A549 (cell line): ENCODE data around the gene MYH7B. TPM values are rescaled to one million over a fixed set of nuclear protein-coding genes. Genes with fewer than 3 reads are reported as not detected.

ENCODE experiments used
- ATAC-seq, 2 experiments: fragments of 200-7000 bp in 1 of 2; fragments of >200 bp in 1 of 2; cut with Nextera tagmentation in 1 of 2; cut with Tn5 transposase in 1 of 2; 3 replicates each; pipeline versions ENCODE4 v1.8.0 to v1.9.1; 2018 to 2020; ENCODE audit warnings: mild to moderate bottlenecking in 1 of 2, moderate library complexity in 1 of 2
- CTCF ChIA-PET: fragments of 300-600 bp; sonication (Branson Sonifier 250); formaldehyde crosslinking; extraction: SDS; loops from one replicate; lab custom pipeline; 2021; ENCODE audit warnings: antibody characterized with exemption, inconsistent platforms; lab: Yijun Ruan, JAX
- POLR2A ChIA-PET: fragments of 350-600 bp; formaldehyde crosslinking; extraction: SDS; loops from one replicate; lab custom pipeline; 2021; ENCODE audit warnings: antibody characterized with exemption, inconsistent platforms; lab: Yijun Ruan, JAX
- DNase-seq, 2 experiments: peaks; one replicate each; pipeline versions ENCODE4 v3.0.0 to v3.0.0-alpha.2; 2011 to 2016; ENCODE audit warnings: low read depth in 1 of 2, low spot score in 1 of 2
- FAIRE-seq: peaks from 2 replicates; lab custom pipeline; 2011; peaks lifted over from hg19 to GRCh38; lab: Jason Lieb, UNC
- H3K27ac ChIP-seq, 2 experiments: fragments of >200 bp; sonication (Bioruptor Twin); formaldehyde crosslinking; 3 replicates each; pipeline ENCODE4 v1.5.1; 2016 to 2017
- H3K4me1 ChIP-seq: fragments of >200 bp; sonication (Bioruptor Twin); formaldehyde crosslinking; 3 replicates; pipeline ENCODE4 v1.6.1; 2016
- H3K4me2 ChIP-seq: fragments of >200 bp; sonication (Bioruptor Twin); formaldehyde crosslinking; 3 replicates; pipeline ENCODE4 v1.6.1; 2016
- H3K4me3 ChIP-seq: fragments of >200 bp; sonication (Bioruptor Twin); formaldehyde crosslinking; 3 replicates; pipeline ENCODE4 v1.5.1; 2016
- H3K9me3 ChIP-seq: fragments of >200 bp; sonication (Bioruptor Twin); formaldehyde crosslinking; 3 replicates; pipeline ENCODE4 v1.6.1; 2016
- BCL3 ChIP-seq: fragments of >200 bp; sonication (Bioruptor Twin); formaldehyde crosslinking; IDR thresholded peaks from 3 replicates; pipeline ENCODE4 v1.6.1; 2016
- BHLHE40 ChIP-seq: IDR thresholded peaks from 2 replicates; pipeline ENCODE4 v1.6.1; 2012; ENCODE audit warnings: low read depth, low read length, inconsistent platforms
- CBX2 ChIP-seq: fragments of 200-600 bp; sonication (generic); IDR thresholded peaks from 2 replicates; pipeline ENCODE4 v1.6.1; 2016; ENCODE audit warnings: low read depth, mild to moderate bottlenecking, borderline replicate concordance
- CBX8 ChIP-seq: fragments of 200-600 bp; sonication (generic); IDR thresholded peaks from 2 replicates; pipeline ENCODE4 v1.6.1; 2016
- CHD4 ChIP-seq: fragments of 200-600 bp; sonication (generic); IDR thresholded peaks from 2 replicates; pipeline ENCODE4 v1.6.1; 2016; ENCODE audit warnings: antibody characterized with exemption, mild to moderate bottlenecking, borderline replicate concordance
- EHF ChIP-seq: fragments of 250-450 bp; sonication (Bioruptor Pico); IDR thresholded peaks from 2 replicates; pipeline ENCODE4 v1.5.0; 2020; ENCODE audit warnings: mild to moderate bottlenecking
- EHMT2 ChIP-seq: fragments of 200-600 bp; sonication (generic); IDR thresholded peaks from 2 replicates; pipeline ENCODE4 v1.6.1; 2016; ENCODE audit warnings: antibody characterized with exemption, low read depth, mild to moderate bottlenecking, moderate library complexity
- ELK1 ChIP-seq: fragments of 150-350 bp; IDR thresholded peaks from 2 replicates; pipeline ENCODE4 v1.6.1; 2014; ENCODE audit warnings: low read depth, mild to moderate bottlenecking, low read length
- EP300 ChIP-seq, 2 experiments: fragments of >200 bp; sonication (Bioruptor Twin); formaldehyde crosslinking; IDR thresholded peaks; 2 replicates in 1 of 2; 3 replicates in 1 of 2; pipeline ENCODE4 v1.6.1; 2016 to 2017
- FOSB ChIP-seq: fragments of 250-450 bp; sonication (Bioruptor Pico); IDR thresholded peaks from 2 replicates; pipeline ENCODE4 v1.5.0; 2020; ENCODE audit warnings: mild to moderate bottlenecking, moderate library complexity
- FOXS1 ChIP-seq: fragments of 250-450 bp; sonication (Bioruptor Pico); IDR thresholded peaks from 2 replicates; pipeline ENCODE4 v1.5.0; 2020; ENCODE audit warnings: mild to moderate bottlenecking, moderate library complexity
- GATA3 ChIP-seq: IDR thresholded peaks from 2 replicates; pipeline ENCODE4 v1.6.1; 2012; ENCODE audit warnings: borderline replicate concordance
- HEYL ChIP-seq: fragments of 250-450 bp; sonication (Bioruptor Pico); IDR thresholded peaks from 2 replicates; pipeline ENCODE4 v1.8.0; 2021; ENCODE audit warnings: mild to moderate bottlenecking, moderate library complexity
- HMGXB4 ChIP-seq: fragments of 250-450 bp; sonication (Bioruptor Pico); IDR thresholded peaks from 2 replicates; pipeline ENCODE4 v1.5.0; 2021; ENCODE audit warnings: mild to moderate bottlenecking, moderate library complexity, borderline replicate concordance
- JUNB ChIP-seq: fragments of >200 bp; sonication (Bioruptor Twin); formaldehyde crosslinking; IDR thresholded peaks from 2 replicates; pipeline ENCODE4 v1.6.1; 2016
- KDM1A ChIP-seq: fragments of 200-600 bp; sonication (generic); IDR thresholded peaks from 2 replicates; pipeline ENCODE4 v1.6.1; 2016; ENCODE audit warnings: low read depth, mild to moderate bottlenecking
- MYC ChIP-seq: IDR thresholded peaks from 2 replicates; pipeline ENCODE4 v1.6.1; 2012; ENCODE audit warnings: mild to moderate bottlenecking, inconsistent platforms, low read length, improper control_type of control experiment, borderline replicate concordance
- NR3C1 ChIP-seq: fragments of >200 bp; sonication (Bioruptor Twin); formaldehyde crosslinking; IDR thresholded peaks from 3 replicates; pipeline ENCODE4 v1.6.1; 2017
- PHF8 ChIP-seq: fragments of 200-600 bp; sonication (generic); IDR thresholded peaks from 2 replicates; pipeline ENCODE4 v1.6.1; 2016; ENCODE audit warnings: low read depth, mild to moderate bottlenecking, antibody characterized with exemption, moderate library complexity, borderline replicate concordance
- RFX5 ChIP-seq: fragments of 450-650 bp; IDR thresholded peaks from 2 replicates; pipeline ENCODE4 v1.7.1; 2014; ENCODE audit warnings: antibody characterized with exemption, mild to moderate bottlenecking, moderate library complexity
- SMC3 ChIP-seq: fragments of >200 bp; sonication (Bioruptor Twin); formaldehyde crosslinking; IDR thresholded peaks from 3 replicates; pipeline ENCODE4 v1.6.1; 2018; ENCODE audit warnings: inconsistent platforms
- TP53 ChIP-seq: fragments of 250-450 bp; sonication (Bioruptor Pico); IDR thresholded peaks from 2 replicates; pipeline ENCODE4 v1.5.0; 2021; ENCODE audit warnings: mild to moderate bottlenecking, moderate library complexity
- USF2 ChIP-seq: fragments of 450-650 bp; IDR thresholded peaks from 2 replicates; pipeline ENCODE4 v1.6.1; 2014; ENCODE audit warnings: antibody characterized with exemption
- ZFP36 ChIP-seq: fragments of 450-650 bp; IDR thresholded peaks from 2 replicates; pipeline ENCODE4 v1.6.1; 2014; ENCODE audit warnings: borderline replicate concordance; ENCODE audit not compliant: partially characterized antibody
- WGBS: methylation state at CpG from one replicate; pipeline ENCODE4 v1.1.6; 2017; ENCODE audit errors: missing lambda C conversion rate; 5-methylcytosine and 5-hydroxymethylcytosine counted together
- polyA plus RNA-seq, 4 experiments: library from polyadenylated mRNA; depleted of rRNA in 3 of 4; stranded (reverse); fragments of >200 nt; fragmentation: RNase III in 1 of 4; extraction: RNeasy Plus Mini Kit Qiagen cat#74134 plus additional on column Dnase treatment in 1 of 4; gene quantifications; 2 replicates in 3 of 4; 3 replicates in 1 of 4; pipeline ENCODE4 v1.2.3, GENCODE V29; 2011 to 2017

Gene MYH7B
- polyA plus RNA-seq, 2 of the 4 experiments (the other 2 are of a cell fraction) = 0.03 to 0.23 TPM

- TF ChIP-seq BCL3 (no peak), ELK1 (no peak), EP300 (IDR thresholded peaks at IDR 0.05) (no peak)
These were observed 43.4 kb downstream of the MYH7B start (continued) for GRCh38 chr20:34999021-34999451.

GRCh38 chr20:34999782-35000181 lies 44.1 kb downstream of the MYH7B start:
- no peak overlapping the region for H3K4me2 ChIP-seq
- TF ChIP-seq MYC (no peak), SMC3 (no peak)
- ATAC-seq (no peak), FAIRE-seq (no peak), DNase-seq (no peak)
- no peaks in the 10 kb centered on the region for H3K9me3 ChIP-seq
- CTCF ChIA-PET = interaction anchor here (1.0 to 4.8 kb wide), 3 partner anchors 125 to 270 kb away, joined by 3 to 30 read pairs (median 19); partner anchors contain the start of genes ACSS2 and GGT7
- no peaks in the 10 kb centered on the region for H3K4me1 ChIP-seq
- WGBS = 85% methylated on average over 9 of the region's 10 CpGs
- POLR2A ChIA-PET = no interaction called here
- no peak overlapping the region for H3K4me3 ChIP-seq
- H3K27ac ChIP-seq = no peak overlapping the region

- Histone ChIP-seq H3K4me1 (no peaks in the 10 kb centered on the region), H3K27ac (no peak overlapping the region), H3K9me3 (no peaks in the 10 kb centered on the region), H3K4me2 (no peak overlapping the region), H3K4me3 (no peak overlapping the region)
- FAIRE-seq (no peak), ATAC-seq (no peak), DNase-seq (no peak)
- 95% methylated on average over 17 of the region's 28 CpGs for WGBS
- ChIA-PET CTCF (interaction anchor here (0.8 to 4.8 kb wide), 4 partner anchors 11 to 269 kb away, joined by 3 to 30 read pairs (median 6); partner anchors contain the start of genes ACSS2 and GGT7), POLR2A (no interaction called here)
- TF ChIP-seq CBX2 (no peak), EHF (CRISPR knock-in tag) (no peak), TP53 (CRISPR knock-in tag) (no peak), CHD4 (no peak), BHLHE40 (no peak), RFX5 (no peak), CBX8 (no peak), PHF8 (no peak), KDM1A (no peak), GATA3 (no peak), FOXS1 (CRISPR knock-in tag) (no peak), EHMT2 (no peak), HEYL (CRISPR knock-in tag) (no peak), NR3C1 (no peak)
These were observed 44.7 kb downstream of the MYH7B start for GRCh38 chr20:35000311-35000921.

GRCh38 chr20:35000922-35001595 lies 45.4 kb downstream of the MYH7B start:
- no peak for DNase-seq
- no peak for ATAC-seq
- WGBS = 97% methylated on average over 28 of the region's 28 CpGs
- FAIRE-seq = no peak
- no peak overlapping the region for H3K27ac ChIP-seq
- ChIA-PET CTCF (interaction anchor here (0.6 to 4.8 kb wide), 9 partner anchors 12 to 168 kb away, joined by 3 to 30 read pairs (median 3); partner anchors contain the start of genes ACSS2 and GGT7), POLR2A (interaction anchor here (0.6 kb wide), 1 partner anchor 284 kb away, joined by 3 read pairs; the partner anchor contains the start of gene EIF6)
- H3K4me2 ChIP-seq = no peak overlapping the region
- no peak overlapping the region for H3K4me3 ChIP-seq
- TF ChIP-seq TP53 (CRISPR knock-in tag) (no peak), PHF8 (no peak), USF2 (no peak), JUNB (no peak), HMGXB4 (CRISPR knock-in tag) (no peak), ZFP36 (no peak), FOSB (CRISPR knock-in tag) (no peak)
- no peaks in the 10 kb centered on the region for H3K4me1 ChIP-seq
- H3K9me3 ChIP-seq = no peaks in the 10 kb centered on the region
